Erythroblast (primary cell): Measurements from ENCODE around the gene PODXL.

Experiments used
- DNase-seq, 2 experiments: peaks; one replicate each; lab custom pipeline; 2025; lab: John Stamatoyannopoulos, UW
- GATA1 ChIP-seq: IDR thresholded peaks from 2 replicates; pipeline ENCODE4 v1.6.1; 2011; ENCODE audit warnings: low read depth, mild to moderate bottlenecking, control low read depth, low read length, moderate library complexity
- POLR2A ChIP-seq: IDR thresholded peaks from 2 replicates; pipeline ENCODE4 v1.6.1; 2011; ENCODE audit warnings: mild to moderate bottlenecking, low read length

PODXL gene

GRCh38 chr7:131462059-131462458 is 94.4 kb downstream of the PODXL start:
- no peak for TF ChIP-seq POLR2A
- TF ChIP-seq GATA1: no peak
- no peak for DNase-seq

GRCh38 chr7:131459256-131459655 is 97.2 kb downstream of the PODXL start:
- TF ChIP-seq POLR2A (no peak), GATA1 (no peak)
- no peak for DNase-seq

GRCh38 chr7:131456338-131456737 is 100.1 kb downstream of the PODXL start:
- TF ChIP-seq GATA1 (no peak), POLR2A (no peak)

GRCh38 chr7:131455546-131455945 is 100.9 kb downstream of the PODXL start:
- DNase-seq: no peak

More at GRCh38 chr7:131456338-131456737, 100.1 kb downstream of the PODXL start:
- DNase-seq: no peak

GRCh38 chr7:131455001-131455400 is 101.4 kb downstream of the PODXL start:
- no peak for DNase-seq

More at GRCh38 chr7:131455546-131455945, 100.9 kb downstream of the PODXL start:
- TF ChIP-seq POLR2A (no peak), GATA1 (no peak)

GRCh38 chr7:131454498-131454897 is 101.9 kb downstream of the PODXL start:
- DNase-seq: no peak
- TF ChIP-seq POLR2A (no peak), GATA1 (no peak)

More at GRCh38 chr7:131455001-131455400, 101.4 kb downstream of the PODXL start:
- no peak for TF ChIP-seq POLR2A
- TF ChIP-seq GATA1: no peak
